ENCODE measurements around the gene C2CD4D.
"Not testable (repeated sequence)": the region's sequence is repeated elsewhere in the genome, so short reads cannot be mapped to it uniquely, and the experiment has no call there.

Gene C2CD4D

DNA sequence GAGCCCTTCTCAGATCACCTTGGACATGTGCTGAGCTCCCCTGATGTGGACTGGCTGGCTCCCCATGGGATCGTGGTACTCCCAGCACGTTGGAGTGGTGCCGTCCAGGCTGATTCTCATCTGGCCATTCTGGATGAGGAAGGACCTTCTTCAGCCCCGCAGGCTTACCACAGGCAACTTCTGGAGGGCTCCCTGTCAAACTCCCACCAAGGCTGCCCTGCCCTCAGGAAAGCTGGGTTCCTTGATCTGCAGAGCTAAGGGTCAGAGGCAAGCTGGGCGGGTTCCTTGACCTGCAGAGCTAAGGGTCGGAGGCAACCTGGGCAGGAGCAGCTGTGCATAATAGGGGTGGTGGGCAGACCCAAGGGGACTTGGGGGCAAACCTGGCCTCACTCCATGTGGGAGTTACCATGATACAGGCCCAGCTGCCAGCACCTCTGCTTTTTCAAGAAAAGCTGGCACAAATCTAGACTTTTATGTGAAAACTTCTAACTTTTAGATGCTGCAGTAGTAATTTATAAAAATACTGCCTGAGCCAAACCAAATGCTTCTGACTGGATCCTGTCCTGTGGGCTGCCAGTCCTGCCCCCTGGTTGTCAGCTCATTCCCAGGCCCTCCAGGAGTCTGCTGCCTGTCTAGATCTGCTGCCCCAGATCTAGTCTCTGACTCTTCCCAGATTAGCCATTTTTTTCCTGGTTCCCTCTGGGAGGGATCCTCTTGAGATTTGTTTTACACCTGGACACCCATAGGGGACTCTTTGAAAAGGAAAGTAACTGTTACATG lies 19.5 kb upstream of the C2CD4D start:
- DNase-seq (ENCODE audit: low spot score): no peak

GRCh38 chr1:151858030-151858746 lies 18.6 kb upstream of the C2CD4D start:
- no peak for DNase-seq (ENCODE audit: low spot score)

GRCh38 chr1:151855933-151856332 lies 16.3 kb upstream of the C2CD4D start:
- no peak for DNase-seq (ENCODE audit: low spot score)

- DNase-seq (ENCODE audit: low spot score): not testable (repeated sequence)
These were observed 15.9 kb upstream of the C2CD4D start for GRCh38 chr1:151855516-151855915.

DNA sequence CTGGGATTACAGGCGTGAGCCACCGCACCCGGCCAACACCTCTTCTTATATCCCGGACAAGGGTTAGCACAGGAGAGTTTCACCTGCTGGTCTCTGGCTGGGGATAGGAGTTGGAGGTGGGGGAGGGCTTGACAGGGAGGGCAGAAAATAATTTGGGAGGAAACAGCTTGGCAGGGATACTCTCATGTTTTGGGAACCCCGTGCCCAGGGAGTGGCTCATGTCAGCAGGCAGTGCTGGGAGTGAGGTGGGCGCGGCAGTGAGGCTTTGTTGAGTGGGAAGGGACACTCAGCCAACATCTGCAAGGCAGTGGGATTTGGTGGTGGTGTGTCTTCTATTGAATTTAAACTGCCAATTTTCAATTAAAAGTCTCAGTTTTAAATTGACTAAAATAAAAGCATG lies 15.0 kb upstream of the C2CD4D start:
- DNase-seq (ENCODE audit: low spot score): no peak

- no peak for DNase-seq (ENCODE audit: low spot score)
These were observed 13.9 kb upstream of the C2CD4D start, which contains the start of gene THEM5 for GRCh38 chr1:151853411-151853943. TSS of gene THEM5 (minus strand) at chr1:151853712. CDS start at chr1:151853565, 147 bp downstream.

GRCh38 chr1:151852733-151853132 lies 13.1 kb upstream of the C2CD4D start:
- DNase-seq (ENCODE audit: low spot score): no peak

GRCh38 chr1:151851886-151852285 lies 12.3 kb upstream of the C2CD4D start:
- no peak for DNase-seq (ENCODE audit: low spot score)

GRCh38 chr1:151849871-151850270 lies 10.3 kb upstream of the C2CD4D start:
- no peak for DNase-seq (ENCODE audit: low spot score)

- no peak for DNase-seq (ENCODE audit: low spot score)
These were observed 9.5 kb upstream of the C2CD4D start for GRCh38 chr1:151849126-151849525.

DNA sequence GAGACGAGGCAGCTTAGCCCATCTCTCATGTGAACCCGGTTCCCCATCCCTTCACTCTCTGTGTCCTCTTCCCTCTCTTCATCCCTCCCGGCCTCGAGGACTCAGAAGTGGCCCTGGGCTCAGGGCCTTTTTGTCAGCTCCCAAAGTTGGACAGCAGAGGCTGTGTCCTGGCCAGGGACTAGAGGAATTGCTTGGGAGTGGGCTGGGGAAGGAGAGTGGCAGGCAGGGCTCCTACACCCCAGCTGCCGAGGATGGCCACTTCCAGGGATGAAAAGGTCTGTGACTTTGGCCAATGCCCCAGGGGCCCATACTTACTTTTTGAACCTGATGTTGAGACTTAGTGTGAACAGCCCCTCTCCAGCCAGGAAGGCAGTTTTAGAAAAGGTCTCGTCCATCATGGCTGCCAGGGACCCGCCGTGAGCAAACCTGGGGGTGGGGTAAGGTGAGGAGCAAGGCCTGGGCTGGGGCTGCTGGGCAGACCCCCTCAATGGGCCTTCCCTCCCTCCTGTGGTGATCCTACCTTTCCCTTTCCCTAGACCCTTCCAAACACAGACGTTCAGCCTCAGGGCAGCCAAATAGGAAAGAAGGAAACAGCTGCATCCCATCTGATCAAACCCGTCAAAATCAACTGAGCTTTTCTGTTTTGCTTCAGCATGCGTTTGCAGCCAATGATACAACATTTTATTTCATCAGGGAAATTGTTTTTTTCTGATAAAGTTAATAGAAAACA lies 8.4 kb upstream of the C2CD4D start:
- peak; percentile 34 for DNase-seq (ENCODE audit: low spot score)

GRCh38 chr1:151846686-151847237 lies 7.1 kb upstream of the C2CD4D start:
- DNase-seq (ENCODE audit: low spot score): peak; percentile 18

DNA sequence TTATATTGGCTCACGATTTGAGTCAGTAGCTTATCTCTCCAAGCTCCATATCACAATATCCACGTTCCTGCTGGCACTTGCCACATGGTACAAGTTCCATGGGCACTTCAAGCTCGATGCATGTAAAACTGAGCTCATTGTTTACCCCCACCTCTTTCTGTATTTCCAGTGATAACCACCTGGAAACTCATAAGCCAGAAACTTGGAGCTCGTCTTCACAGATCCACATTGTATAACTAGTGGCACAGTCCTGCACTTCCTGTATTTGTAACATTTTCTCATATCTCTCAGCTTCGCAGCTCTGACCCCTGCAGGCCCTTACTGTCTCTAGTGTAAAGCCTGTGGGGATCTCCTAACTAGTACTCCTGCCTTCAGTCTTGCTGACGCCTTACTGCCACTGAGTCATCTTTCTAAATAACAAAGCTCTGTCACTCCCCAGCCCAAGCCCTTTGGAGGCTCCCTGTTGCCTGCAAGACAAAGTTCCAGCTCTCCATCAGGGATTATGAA lies 6.5 kb upstream of the C2CD4D start:
- peak; percentile 18 for DNase-seq (ENCODE audit: low spot score)

DNA sequence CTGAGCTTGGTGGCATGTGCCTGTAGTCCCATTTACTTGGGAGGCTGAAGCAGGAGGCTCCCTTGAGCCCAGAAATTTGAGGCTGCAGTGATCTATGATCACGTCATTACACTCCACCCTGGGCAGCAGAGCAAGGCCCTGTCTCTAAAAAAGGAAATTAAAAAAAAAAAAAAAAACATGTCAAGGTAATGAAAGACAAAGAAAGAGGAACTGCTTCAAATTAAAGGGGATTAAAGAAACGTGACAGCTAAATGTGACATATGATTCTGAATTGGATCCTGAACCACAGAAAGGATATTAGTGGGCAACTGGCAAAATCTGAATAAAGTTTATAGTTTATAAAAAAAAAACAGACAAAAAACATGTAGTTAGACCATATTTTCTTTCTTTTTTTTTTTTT lies 3.8 kb upstream of the C2CD4D start:
- DNase-seq (ENCODE audit: low spot score): no peak

DNA sequence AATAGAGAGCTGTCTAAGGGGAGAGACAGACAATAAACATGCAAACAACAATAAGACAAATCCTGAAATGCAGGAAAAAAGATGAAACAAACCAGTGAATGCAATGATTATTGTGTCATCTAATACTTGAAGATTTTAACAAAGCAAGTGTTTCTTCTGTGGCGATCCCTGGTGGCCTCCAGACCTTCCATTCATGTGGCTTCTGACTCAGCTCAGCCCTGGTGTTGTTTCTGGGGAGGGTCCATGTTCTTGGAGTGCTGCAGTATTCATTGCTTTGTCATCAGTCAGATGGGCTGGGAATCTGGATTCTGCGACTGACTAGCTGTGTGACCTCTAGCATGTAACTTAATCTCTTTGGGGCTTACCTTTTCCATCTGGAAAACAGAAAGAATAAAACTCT lies 1.5 kb upstream of the C2CD4D start:
- no peak for DNase-seq (ENCODE audit: low spot score)

GRCh38 chr1:151840421-151840820 lies 801 bp upstream of the C2CD4D start:
- no peak for DNase-seq (ENCODE audit: low spot score)

GRCh38 chr1:151839082-151839412 lies 573 bp downstream of the C2CD4D start:
- DNase-seq (ENCODE audit: low spot score): no peak

- DNase-seq (ENCODE audit: low spot score): peak; percentile 78
These were observed 1.2 kb downstream of the C2CD4D start for GRCh38 chr1:151838222-151839081.

DNA sequence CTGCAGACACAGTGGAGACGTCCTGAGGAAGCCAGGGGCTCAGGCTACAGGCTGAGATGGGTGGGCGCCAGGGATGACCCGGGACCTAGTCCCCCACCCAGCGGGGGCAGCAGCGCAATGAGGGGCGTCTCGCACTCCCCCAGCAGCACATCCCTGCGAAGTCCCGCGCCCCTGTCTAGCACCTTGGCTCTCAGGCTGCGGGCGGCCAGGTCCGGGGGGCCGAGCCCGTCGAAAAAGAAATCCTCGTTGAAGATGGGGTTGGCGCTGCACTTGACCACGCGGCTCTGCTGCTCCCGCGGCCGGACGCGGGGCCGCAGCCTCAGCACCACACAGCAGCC lies 1.8 kb downstream of the C2CD4D start:
- no peak for DNase-seq (ENCODE audit: low spot score)

DNA sequence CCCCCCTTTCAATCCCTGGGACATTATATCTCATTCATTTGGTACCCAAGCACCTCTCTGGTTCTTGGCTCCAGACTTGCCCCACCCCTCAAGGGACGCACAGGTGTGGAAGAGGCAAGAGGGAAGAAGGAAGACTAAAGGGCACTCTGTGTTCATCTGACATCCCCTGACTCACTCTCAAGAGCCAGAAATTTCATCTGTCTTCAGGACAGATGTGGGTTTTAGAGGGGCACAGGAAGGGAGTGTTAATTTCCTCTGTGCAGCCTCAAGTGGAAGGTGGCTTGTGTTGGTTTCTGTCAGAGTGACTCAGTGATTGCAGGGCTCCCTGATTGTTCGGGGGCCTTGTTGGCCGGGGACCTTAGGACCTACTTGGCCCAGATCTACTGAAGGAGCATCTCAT lies 2.4 kb downstream of the C2CD4D start:
- no peak for DNase-seq (ENCODE audit: low spot score)

DNA sequence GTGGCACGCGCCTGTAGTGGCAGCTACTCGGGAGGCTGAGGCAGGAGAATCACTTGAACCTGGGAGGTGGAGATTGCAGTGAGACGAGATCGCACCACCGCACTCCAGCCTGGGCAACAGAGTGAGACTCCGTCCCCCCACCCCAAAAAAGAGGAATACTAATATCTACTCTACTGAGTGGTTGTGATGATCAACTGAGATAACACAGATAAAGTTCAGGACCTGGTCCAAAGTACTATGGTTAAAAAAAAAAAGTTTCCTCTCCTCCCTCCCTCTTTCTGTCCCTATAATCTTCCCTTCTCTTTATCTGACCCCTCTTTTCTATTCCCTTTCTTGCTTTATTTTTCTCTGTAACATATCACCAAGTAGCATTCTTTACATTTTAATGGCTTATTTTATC lies 4.0 kb downstream of the C2CD4D start:
- DNase-seq (ENCODE audit: low spot score): no peak

All from D341Med (cell line).